ENCODE results near the gene CORO7. TPM values are rescaled to one million over a fixed set of nuclear protein-coding genes. Genes with fewer than 3 reads are reported as not detected.
A peak's percentile ranks its signal among the peaks of the same experiment; 100 is the strongest.

CORO7 gene
- total RNA-seq, 1 donor from 2014 or later = 30.9 TPM

- H3K4me1 ChIP-seq = peaks cover 87% of the 10 kb centered on the region
- no peaks in the 10 kb centered on the region for H3K36me3 ChIP-seq
- no peaks in the 10 kb centered on the region for H3K27me3 ChIP-seq
- H3K27ac ChIP-seq = peak overlapping the region; percentile 85
- no peak for DNase-seq (ENCODE audit: extremely low spot score in 2 of 2)
- no peaks in the 10 kb centered on the region for H3K9me3 ChIP-seq
- intact Hi-C loops (cut with DNase I) = loop anchor here (5.0 kb wide), 1 partner anchor 47 kb away; the partner anchor contains the start of gene TFAP4
- no peak overlapping the region for H3K4me3 ChIP-seq
- TF ChIP-seq POLR2A (IDR thresholded peaks at IDR 0.05) (no peak), CTCF (IDR thresholded peaks at IDR 0.05) (no peak), POLR2AphosphoS5 (IDR thresholded peaks at IDR 0.05; ENCODE audit: insufficient read depth in 1 of 2, low read depth in 1 of 2) (no peak)
These were observed 97.4 kb downstream of the CORO7 start for GRCh38 chr16:4318967-4319366.

DNA sequence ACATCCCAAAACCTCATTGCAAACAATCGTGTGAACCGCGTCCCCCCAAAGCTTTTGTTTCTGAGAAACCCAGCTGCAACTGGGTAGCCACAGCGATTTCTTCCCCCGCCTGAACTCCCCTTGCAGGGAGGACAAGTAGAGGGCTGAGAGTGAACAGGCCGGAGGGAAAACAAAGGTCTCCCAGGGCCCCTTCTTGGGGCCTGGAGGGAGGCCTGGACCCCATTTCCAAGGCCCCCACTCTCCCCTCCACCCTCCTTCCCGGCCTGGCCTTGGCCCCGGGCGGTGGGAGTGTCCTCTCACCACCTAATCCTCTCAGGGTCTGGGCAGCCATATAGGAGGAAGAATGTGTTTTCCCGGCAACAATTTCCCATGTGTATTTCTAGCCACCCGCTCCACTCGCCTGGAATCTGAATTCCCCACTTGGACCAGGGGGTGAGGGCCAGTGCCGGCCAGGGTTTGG, 97.9 kb downstream of the CORO7 start:
- Histone ChIP-seq H3K4me3 (peak overlapping the region in 1 of 2 donors; percentile 60), H3K9me3 (no peaks in the 10 kb centered on the region), H3K4me1 (peaks cover 87% of the 10 kb centered on the region), H3K27ac (peak overlapping the region; percentile 85), H3K36me3 (no peaks in the 10 kb centered on the region), H3K27me3 (no peaks in the 10 kb centered on the region)
- DNase-seq (ENCODE audit: extremely low spot score in 2 of 2) = no peak
- intact Hi-C loops (cut with DNase I) = loop anchor here (5.0 kb wide), 1 partner anchor 46 kb away; the partner anchor contains the start of gene TFAP4
- TF ChIP-seq CTCF (IDR thresholded peaks at IDR 0.05) (no peak), POLR2A (IDR thresholded peaks at IDR 0.05) (no peak), POLR2AphosphoS5 (IDR thresholded peaks at IDR 0.05; ENCODE audit: insufficient read depth in 1 of 2, low read depth in 1 of 2) (no peak)

GRCh38 chr16:4317532-4318450, 98.6 kb downstream of the CORO7 start:
- H3K9me3 ChIP-seq = no peaks in the 10 kb centered on the region
- H3K27me3 ChIP-seq = no peaks in the 10 kb centered on the region
- H3K4me3 ChIP-seq = peak overlapping the region; percentile 60 to 65
- no peaks in the 10 kb centered on the region for H3K36me3 ChIP-seq
- no peak for TF ChIP-seq POLR2AphosphoS5 (IDR thresholded peaks at IDR 0.05; ENCODE audit: insufficient read depth in 1 of 2, low read depth in 1 of 2)
- no peak for TF ChIP-seq CTCF (IDR thresholded peaks at IDR 0.05)
- no peak for TF ChIP-seq POLR2A (IDR thresholded peaks at IDR 0.05)
- peak overlapping the region; percentile 85 for H3K27ac ChIP-seq
- peaks cover 81% of the 10 kb centered on the region for H3K4me1 ChIP-seq
- intact Hi-C loops (cut with DNase I) = loop anchor here (5.0 kb wide), 1 partner anchor 45 kb away; the partner anchor contains the start of gene TFAP4
- DNase-seq (ENCODE audit: extremely low spot score in 2 of 2) = no peak

- Histone ChIP-seq H3K27me3 (no peaks in the 10 kb centered on the region), H3K9me3 (no peaks in the 10 kb centered on the region), H3K36me3 (no peaks in the 10 kb centered on the region), H3K4me1 (peaks cover 73% of the 10 kb centered on the region), H3K4me3 (peak overlapping the region; percentile 60 to 65), H3K27ac (peak overlapping the region; percentile 85)
- TF ChIP-seq POLR2A (IDR thresholded peaks at IDR 0.05) (no peak), POLR2AphosphoS5 (IDR thresholded peaks at IDR 0.05; ENCODE audit: insufficient read depth in 1 of 2, low read depth in 1 of 2) (peak in 1 of 2 donors; percentile 56)
- no peak for DNase-seq (ENCODE audit: extremely low spot score in 2 of 2)
- intact Hi-C loops (cut with DNase I) = loop anchor here (5.0 kb wide), 1 partner anchor 45 kb away; the partner anchor contains the start of gene TFAP4
These were observed 99.4 kb downstream of the CORO7 start for GRCh38 chr16:4316864-4317531.

All from vagina (tissue), 2 donors.